WTC11 (cell line): ENCODE measurements around the gene PROP1. TPM values are rescaled to one million over a fixed set of nuclear protein-coding genes. Genes with fewer than 3 reads are reported as not detected.

Experiments used
- ATAC-seq: fragments of 200-7000 bp; cut with Tn5 transposase; 2 replicates; pipeline ENCODE4 v1.10.0; 2021; ENCODE audit warnings: mild to moderate bottlenecking, moderate library complexity
- CTCF ChIA-PET: fragments of 300-600 bp; sonication (Branson Sonifier 250); formaldehyde crosslinking; loops from one replicate; lab custom pipeline; 2021; ENCODE audit warnings: antibody characterized with exemption; lab: Charles Lee
- POLR2A ChIA-PET: fragments of 350-600 bp; sonication (Branson Sonifier 250); formaldehyde crosslinking; loops from one replicate; lab custom pipeline; 2021; ENCODE audit warnings: antibody characterized with exemption; lab: Charles Lee
- DNase-seq: peaks from one replicate; pipeline ENCODE4 v3.0.0; 2021; ENCODE audit warnings: low spot score
- H3K27ac Mint-ChIP-seq: 2 replicates; pipeline ENCODE4 v1.8.0; 2021; ENCODE audit warnings: mixed read lengths
- H3K27me3 Mint-ChIP-seq: 2 replicates; pipeline ENCODE4 v1.8.0; 2021; ENCODE audit warnings: low read depth, mild to moderate bottlenecking, moderate library complexity, mixed read lengths
- H3K36me3 Mint-ChIP-seq: 2 replicates; pipeline ENCODE4 v1.8.0; 2021; ENCODE audit warnings: mixed read lengths
- H3K4me1 Mint-ChIP-seq: 2 replicates; pipeline ENCODE4 v1.8.0; 2022; ENCODE audit warnings: mixed read lengths
- H3K4me3 Mint-ChIP-seq: 2 replicates; pipeline ENCODE4 v1.8.0; 2021; ENCODE audit warnings: mild to moderate bottlenecking, moderate library complexity, mixed read lengths
- H3K9me3 Mint-ChIP-seq: 2 replicates; pipeline ENCODE4 v1.8.0; 2021; ENCODE audit warnings: mixed read lengths
- CBFB ChIP-seq: sonication (generic); formaldehyde crosslinking; IDR thresholded peaks from 2 replicates; pipeline ENCODE4 v1.8.1; 2022; ENCODE audit warnings: mild to moderate bottlenecking, low read depth, missing genetic modification reagents
- ELF4 ChIP-seq: sonication (generic); formaldehyde crosslinking; IDR thresholded peaks from 2 replicates; pipeline ENCODE4 v1.8.1; 2022; ENCODE audit warnings: low read depth, mild to moderate bottlenecking, moderate library complexity, missing genetic modification reagents
- ESRRA ChIP-seq: sonication (generic); formaldehyde crosslinking; IDR thresholded peaks from 2 replicates; pipeline ENCODE4 v1.8.1; 2022; ENCODE audit warnings: mild to moderate bottlenecking, missing genetic modification reagents, borderline replicate concordance
- NR1H2 ChIP-seq: sonication (generic); formaldehyde crosslinking; IDR thresholded peaks from 2 replicates; pipeline ENCODE4 v1.9.0; 2021; ENCODE audit warnings: mild to moderate bottlenecking, moderate library complexity, missing genetic modification reagents
- SMAD4 ChIP-seq: sonication (generic); formaldehyde crosslinking; IDR thresholded peaks from 2 replicates; pipeline ENCODE4 v1.8.0; 2022; ENCODE audit warnings: mild to moderate bottlenecking, missing genetic modification reagents
- SP1 ChIP-seq: sonication (generic); formaldehyde crosslinking; conservative IDR thresholded peaks from 2 replicates; pipeline ENCODE4 v1.8.1; 2022; ENCODE audit warnings: missing genetic modification reagents
- TEAD4 ChIP-seq: sonication (generic); formaldehyde crosslinking; IDR thresholded peaks from 2 replicates; pipeline ENCODE4 v1.8.0; 2022; ENCODE audit warnings: mild to moderate bottlenecking, missing genetic modification reagents
- ZNF138 ChIP-seq: sonication (generic); formaldehyde crosslinking; conservative IDR thresholded peaks from 2 replicates; pipeline ENCODE4 v1.8.1; 2022; ENCODE audit warnings: mild to moderate bottlenecking, moderate library complexity, missing genetic modification reagents
- ZNF219 ChIP-seq: sonication (generic); formaldehyde crosslinking; IDR thresholded peaks from 2 replicates; pipeline ENCODE4 v1.8.0; 2023; ENCODE audit warnings: missing genetic modification reagents, mild to moderate bottlenecking, borderline replicate concordance
- ZNF263 ChIP-seq: sonication (generic); formaldehyde crosslinking; IDR thresholded peaks from 2 replicates; pipeline ENCODE4 v1.8.1; 2022; ENCODE audit warnings: low read depth, mild to moderate bottlenecking, moderate library complexity, missing genetic modification reagents
- ZNF671 ChIP-seq: fragments of 250-450 bp; sonication (Bioruptor Pico); IDR thresholded peaks from 2 replicates; pipeline ENCODE4 v1.8.0; 2021; ENCODE audit warnings: mild to moderate bottlenecking
- total RNA-seq: library from RNA; stranded (reverse); gene quantifications from 3 replicates; pipeline ENCODE4 v1.2.3, GENCODE V29; 2021
- TF ChIP-seq, protein P1 (sequence below): fragments of 250-450 bp; sonication (Bioruptor Pico); IDR thresholded peaks from 2 replicates; pipeline ENCODE4 v1.9.0; 2021; ENCODE audit warnings: mild to moderate bottlenecking
- TF ChIP-seq, protein P2 (sequence below): sonication (generic); formaldehyde crosslinking; IDR thresholded peaks from 2 replicates; pipeline ENCODE4 v1.8.1; 2023; ENCODE audit warnings: mild to moderate bottlenecking, missing genetic modification reagents
- TF ChIP-seq, protein P3 (sequence below): sonication (generic); formaldehyde crosslinking; IDR thresholded peaks from 2 replicates; pipeline ENCODE4 v1.8.1; 2022; ENCODE audit warnings: missing genetic modification reagents, borderline replicate concordance
- TF ChIP-seq, protein P4 (sequence below): fragments of 250-450 bp; sonication (Bioruptor Pico); IDR thresholded peaks from 2 replicates; pipeline ENCODE4 v1.9.0; 2021; ENCODE audit warnings: moderate library complexity, mild to moderate bottlenecking, inconsistent platforms, borderline replicate concordance
- TF ChIP-seq, protein P5 (sequence below): sonication (generic); formaldehyde crosslinking; IDR thresholded peaks from 2 replicates; pipeline ENCODE4 v1.8.0; 2022; ENCODE audit warnings: mild to moderate bottlenecking, missing genetic modification reagents
- TF ChIP-seq, protein P6 (sequence below): fragments of 250-450 bp; sonication (Bioruptor Pico); IDR thresholded peaks from 2 replicates; pipeline ENCODE4 v1.9.0; 2021; ENCODE audit warnings: mild to moderate bottlenecking, borderline replicate concordance
- TF ChIP-seq, protein P7 (sequence below): sonication (generic); formaldehyde crosslinking; IDR thresholded peaks from 2 replicates; pipeline ENCODE4 v1.8.1; 2023; ENCODE audit warnings: mild to moderate bottlenecking, missing genetic modification reagents, moderate library complexity

Gene PROP1
- total RNA-seq, 1 experiment from 2014 or later: not detected

DNA sequence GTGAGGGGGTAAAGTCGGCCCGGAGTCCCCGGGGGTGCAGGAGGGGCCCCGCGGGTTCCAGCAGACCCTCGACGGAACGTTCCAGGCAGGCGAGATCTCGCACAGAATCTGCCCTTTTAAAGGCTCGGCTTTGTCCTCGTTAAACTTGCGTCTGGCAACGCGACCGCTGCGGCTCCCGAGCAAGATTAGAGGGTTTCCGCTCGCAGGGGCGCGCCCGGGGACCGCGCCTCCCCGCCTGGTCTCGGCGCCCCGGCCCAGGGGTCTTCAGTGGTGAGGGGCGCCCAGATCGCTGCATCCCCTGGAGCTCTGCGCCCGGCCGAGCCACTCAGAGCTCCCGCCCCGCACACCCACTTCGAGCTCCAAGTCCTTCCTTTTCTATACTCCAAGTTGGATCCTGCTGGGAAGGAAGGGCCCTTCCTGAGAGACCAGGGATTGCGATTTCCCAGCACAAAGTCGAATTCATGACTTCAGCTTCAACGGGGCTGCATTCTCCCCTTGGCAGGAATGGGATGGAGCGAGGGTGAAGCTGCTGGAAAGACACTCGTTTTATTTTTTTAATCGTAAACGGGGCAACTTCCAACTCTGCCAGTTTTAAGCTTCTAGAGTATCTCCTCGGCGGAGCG lies 11.3 kb downstream of the PROP1 start:
- Mint-ChIP-seq H3K4me3 (peak overlapping the region; percentile 79), H3K4me1 (peaks cover 5% of the 10 kb centered on the region; the same call in 1 of the 2 replicates), H3K27me3 (peaks cover 58% of the 10 kb centered on the region), H3K27ac (no peak overlapping the region), H3K9me3 (no peaks in the 10 kb centered on the region), H3K36me3 (no peaks in the 10 kb centered on the region)
- ChIA-PET CTCF (interaction anchor here (0.5 to 2.6 kb wide), 10 partner anchors 11 to 377 kb away, joined by 3 to 7 read pairs (median 4); partner anchors contain the start of gene PROP1), POLR2A (no interaction called here)
- ATAC-seq (no peak; the same call in 1 of the 2 replicates), DNase-seq (peak; percentile 36)
- TF ChIP-seq ZNF263 (no peak), ZNF219 (CRISPR knock-in tag) (no peak), SMAD4 (no peak), TEAD4 (no peak), ESRRA (CRISPR knock-in tag) (no peak), CBFB (CRISPR knock-in tag) (no peak), ZNF671 (no peak)
- TF ChIP-seq, protein P1, sequence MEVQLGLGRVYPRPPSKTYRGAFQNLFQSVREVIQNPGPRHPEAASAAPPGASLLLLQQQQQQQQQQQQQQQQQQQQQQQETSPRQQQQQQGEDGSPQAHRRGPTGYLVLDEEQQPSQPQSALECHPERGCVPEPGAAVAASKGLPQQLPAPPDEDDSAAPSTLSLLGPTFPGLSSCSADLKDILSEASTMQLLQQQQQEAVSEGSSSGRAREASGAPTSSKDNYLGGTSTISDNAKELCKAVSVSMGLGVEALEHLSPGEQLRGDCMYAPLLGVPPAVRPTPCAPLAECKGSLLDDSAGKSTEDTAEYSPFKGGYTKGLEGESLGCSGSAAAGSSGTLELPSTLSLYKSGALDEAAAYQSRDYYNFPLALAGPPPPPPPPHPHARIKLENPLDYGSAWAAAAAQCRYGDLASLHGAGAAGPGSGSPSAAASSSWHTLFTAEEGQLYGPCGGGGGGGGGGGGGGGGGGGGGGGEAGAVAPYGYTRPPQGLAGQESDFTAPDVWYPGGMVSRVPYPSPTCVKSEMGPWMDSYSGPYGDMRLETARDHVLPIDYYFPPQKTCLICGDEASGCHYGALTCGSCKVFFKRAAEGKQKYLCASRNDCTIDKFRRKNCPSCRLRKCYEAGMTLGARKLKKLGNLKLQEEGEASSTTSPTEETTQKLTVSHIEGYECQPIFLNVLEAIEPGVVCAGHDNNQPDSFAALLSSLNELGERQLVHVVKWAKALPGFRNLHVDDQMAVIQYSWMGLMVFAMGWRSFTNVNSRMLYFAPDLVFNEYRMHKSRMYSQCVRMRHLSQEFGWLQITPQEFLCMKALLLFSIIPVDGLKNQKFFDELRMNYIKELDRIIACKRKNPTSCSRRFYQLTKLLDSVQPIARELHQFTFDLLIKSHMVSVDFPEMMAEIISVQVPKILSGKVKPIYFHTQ: no peak
- TF ChIP-seq, protein P2, sequence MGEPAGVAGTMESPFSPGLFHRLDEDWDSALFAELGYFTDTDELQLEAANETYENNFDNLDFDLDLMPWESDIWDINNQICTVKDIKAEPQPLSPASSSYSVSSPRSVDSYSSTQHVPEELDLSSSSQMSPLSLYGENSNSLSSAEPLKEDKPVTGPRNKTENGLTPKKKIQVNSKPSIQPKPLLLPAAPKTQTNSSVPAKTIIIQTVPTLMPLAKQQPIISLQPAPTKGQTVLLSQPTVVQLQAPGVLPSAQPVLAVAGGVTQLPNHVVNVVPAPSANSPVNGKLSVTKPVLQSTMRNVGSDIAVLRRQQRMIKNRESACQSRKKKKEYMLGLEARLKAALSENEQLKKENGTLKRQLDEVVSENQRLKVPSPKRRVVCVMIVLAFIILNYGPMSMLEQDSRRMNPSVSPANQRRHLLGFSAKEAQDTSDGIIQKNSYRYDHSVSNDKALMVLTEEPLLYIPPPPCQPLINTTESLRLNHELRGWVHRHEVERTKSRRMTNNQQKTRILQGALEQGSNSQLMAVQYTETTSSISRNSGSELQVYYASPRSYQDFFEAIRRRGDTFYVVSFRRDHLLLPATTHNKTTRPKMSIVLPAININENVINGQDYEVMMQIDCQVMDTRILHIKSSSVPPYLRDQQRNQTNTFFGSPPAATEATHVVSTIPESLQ (CRISPR knock-in tag): no peak
- TF ChIP-seq, protein P3, sequence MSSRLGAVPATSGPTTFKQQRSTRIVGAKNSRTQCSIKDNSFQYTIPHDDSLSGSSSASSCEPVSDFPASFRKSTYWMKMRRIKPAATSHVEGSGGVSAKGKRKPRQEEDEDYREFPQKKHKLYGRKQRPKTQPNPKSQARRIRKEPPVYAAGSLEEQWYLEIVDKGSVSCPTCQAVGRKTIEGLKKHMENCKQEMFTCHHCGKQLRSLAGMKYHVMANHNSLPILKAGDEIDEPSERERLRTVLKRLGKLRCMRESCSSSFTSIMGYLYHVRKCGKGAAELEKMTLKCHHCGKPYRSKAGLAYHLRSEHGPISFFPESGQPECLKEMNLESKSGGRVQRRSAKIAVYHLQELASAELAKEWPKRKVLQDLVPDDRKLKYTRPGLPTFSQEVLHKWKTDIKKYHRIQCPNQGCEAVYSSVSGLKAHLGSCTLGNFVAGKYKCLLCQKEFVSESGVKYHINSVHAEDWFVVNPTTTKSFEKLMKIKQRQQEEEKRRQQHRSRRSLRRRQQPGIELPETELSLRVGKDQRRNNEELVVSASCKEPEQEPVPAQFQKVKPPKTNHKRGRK (CRISPR knock-in tag): no peak

DNA sequence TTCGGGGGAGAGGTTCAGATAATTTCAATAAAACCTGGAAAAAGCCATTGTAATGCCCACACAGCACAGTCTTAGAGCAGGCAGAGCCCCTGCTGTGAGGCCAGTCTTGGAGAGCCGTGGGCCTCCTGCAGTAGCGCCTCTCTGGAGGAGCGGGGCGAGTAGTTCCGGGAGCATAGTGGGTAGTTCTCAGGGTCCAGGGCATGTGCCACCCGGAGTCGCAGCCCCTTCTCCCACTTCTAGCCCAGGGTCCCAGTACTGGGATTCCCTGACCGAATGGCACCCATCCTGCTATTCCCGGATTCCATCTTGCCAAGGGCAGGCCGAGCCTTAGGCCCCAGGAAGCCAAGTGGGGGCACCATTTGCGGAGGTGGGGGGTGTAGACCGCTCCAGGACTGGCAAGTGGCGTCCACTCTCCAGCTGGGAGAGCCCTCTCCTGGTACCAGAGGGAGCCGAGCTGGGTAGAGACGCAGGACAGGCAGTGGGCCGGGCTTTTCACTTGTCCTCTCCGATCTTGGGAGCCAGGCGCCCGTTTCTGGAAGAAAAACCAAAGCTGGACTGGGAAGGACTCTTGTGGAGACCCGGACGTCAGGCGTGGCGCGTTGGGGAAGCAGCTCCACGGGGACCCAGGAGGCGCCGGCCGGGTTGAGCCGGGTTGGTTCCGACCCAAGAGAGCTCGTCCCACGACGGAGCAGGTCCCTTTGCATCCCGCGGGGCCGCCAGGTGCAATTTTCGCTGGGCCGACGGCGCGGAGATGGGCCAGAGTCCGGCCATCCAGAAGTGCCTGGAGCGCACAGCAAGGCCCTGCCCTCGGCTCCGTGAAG lies 12.1 kb downstream of the PROP1 start:
- DNase-seq: peak; percentile 34
- ATAC-seq: no peak
- no peaks in the 10 kb centered on the region for H3K36me3 Mint-ChIP-seq
- H3K27me3 Mint-ChIP-seq: peaks cover 58% of the 10 kb centered on the region
- CTCF ChIA-PET: interaction anchor here (0.5 to 2.6 kb wide), 10 partner anchors 11 to 377 kb away, joined by 3 to 8 read pairs (median 5); partner anchors contain the start of gene PROP1
- H3K9me3 Mint-ChIP-seq: no peaks in the 10 kb centered on the region
- POLR2A ChIA-PET: no interaction called here
- no peak overlapping the region for H3K27ac Mint-ChIP-seq
- peak overlapping the region; percentile 79 for H3K4me3 Mint-ChIP-seq
- H3K4me1 Mint-ChIP-seq: peaks cover 5% of the 10 kb centered on the region; the same call in 1 of the 2 replicates
- TF ChIP-seq NR1H2 (CRISPR knock-in tag) (no peak), SP1 (CRISPR knock-in tag) (no peak), ZNF138 (CRISPR knock-in tag) (no peak), ELF4 (CRISPR knock-in tag) (no peak)
- TF ChIP-seq, protein P4, sequence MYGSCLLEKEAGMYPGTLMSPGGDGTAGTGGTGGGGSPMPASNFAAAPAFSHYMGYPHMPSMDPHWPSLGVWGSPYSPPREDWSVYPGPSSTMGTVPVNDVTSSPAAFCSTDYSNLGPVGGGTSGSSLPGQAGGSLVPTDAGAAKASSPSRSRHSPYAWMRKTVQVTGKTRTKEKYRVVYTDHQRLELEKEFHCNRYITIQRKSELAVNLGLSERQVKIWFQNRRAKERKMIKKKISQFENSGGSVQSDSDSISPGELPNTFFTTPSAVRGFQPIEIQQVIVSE (CRISPR knock-in tag): no peak
- TF ChIP-seq, protein P5, sequence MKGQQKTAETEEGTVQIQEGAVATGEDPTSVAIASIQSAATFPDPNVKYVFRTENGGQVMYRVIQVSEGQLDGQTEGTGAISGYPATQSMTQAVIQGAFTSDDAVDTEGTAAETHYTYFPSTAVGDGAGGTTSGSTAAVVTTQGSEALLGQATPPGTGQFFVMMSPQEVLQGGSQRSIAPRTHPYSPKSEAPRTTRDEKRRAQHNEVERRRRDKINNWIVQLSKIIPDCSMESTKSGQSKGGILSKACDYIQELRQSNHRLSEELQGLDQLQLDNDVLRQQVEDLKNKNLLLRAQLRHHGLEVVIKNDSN: no peak
- TF ChIP-seq, protein P6, sequence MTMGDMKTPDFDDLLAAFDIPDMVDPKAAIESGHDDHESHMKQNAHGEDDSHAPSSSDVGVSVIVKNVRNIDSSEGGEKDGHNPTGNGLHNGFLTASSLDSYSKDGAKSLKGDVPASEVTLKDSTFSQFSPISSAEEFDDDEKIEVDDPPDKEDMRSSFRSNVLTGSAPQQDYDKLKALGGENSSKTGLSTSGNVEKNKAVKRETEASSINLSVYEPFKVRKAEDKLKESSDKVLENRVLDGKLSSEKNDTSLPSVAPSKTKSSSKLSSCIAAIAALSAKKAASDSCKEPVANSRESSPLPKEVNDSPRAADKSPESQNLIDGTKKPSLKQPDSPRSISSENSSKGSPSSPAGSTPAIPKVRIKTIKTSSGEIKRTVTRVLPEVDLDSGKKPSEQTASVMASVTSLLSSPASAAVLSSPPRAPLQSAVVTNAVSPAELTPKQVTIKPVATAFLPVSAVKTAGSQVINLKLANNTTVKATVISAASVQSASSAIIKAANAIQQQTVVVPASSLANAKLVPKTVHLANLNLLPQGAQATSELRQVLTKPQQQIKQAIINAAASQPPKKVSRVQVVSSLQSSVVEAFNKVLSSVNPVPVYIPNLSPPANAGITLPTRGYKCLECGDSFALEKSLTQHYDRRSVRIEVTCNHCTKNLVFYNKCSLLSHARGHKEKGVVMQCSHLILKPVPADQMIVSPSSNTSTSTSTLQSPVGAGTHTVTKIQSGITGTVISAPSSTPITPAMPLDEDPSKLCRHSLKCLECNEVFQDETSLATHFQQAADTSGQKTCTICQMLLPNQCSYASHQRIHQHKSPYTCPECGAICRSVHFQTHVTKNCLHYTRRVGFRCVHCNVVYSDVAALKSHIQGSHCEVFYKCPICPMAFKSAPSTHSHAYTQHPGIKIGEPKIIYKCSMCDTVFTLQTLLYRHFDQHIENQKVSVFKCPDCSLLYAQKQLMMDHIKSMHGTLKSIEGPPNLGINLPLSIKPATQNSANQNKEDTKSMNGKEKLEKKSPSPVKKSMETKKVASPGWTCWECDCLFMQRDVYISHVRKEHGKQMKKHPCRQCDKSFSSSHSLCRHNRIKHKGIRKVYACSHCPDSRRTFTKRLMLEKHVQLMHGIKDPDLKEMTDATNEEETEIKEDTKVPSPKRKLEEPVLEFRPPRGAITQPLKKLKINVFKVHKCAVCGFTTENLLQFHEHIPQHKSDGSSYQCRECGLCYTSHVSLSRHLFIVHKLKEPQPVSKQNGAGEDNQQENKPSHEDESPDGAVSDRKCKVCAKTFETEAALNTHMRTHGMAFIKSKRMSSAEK: no peak
- TF ChIP-seq, protein P7, sequence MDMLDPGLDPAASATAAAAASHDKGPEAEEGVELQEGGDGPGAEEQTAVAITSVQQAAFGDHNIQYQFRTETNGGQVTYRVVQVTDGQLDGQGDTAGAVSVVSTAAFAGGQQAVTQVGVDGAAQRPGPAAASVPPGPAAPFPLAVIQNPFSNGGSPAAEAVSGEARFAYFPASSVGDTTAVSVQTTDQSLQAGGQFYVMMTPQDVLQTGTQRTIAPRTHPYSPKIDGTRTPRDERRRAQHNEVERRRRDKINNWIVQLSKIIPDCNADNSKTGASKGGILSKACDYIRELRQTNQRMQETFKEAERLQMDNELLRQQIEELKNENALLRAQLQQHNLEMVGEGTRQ (CRISPR knock-in tag): no peak
